ENCODE results near the gene RDH13. TPM values are rescaled to one million over a fixed set of nuclear protein-coding genes. Genes with fewer than 3 reads are reported as not detected.
A peak's percentile ranks its signal among the peaks of the same experiment; 100 is the strongest.

The RDH13 gene
- total RNA-seq, 2 donors from 2014 or later, result 11.5 to 13.8 TPM

GRCh38 chr19:55097864-55098715 is 35.1 kb upstream of the RDH13 start:
- peaks cover 5 to 10% of the 10 kb centered on the region in 2 donors for H3K36me3 Mint-ChIP-seq (ENCODE audit: insufficient read depth in 2 of 2)
- H3K9me3 Mint-ChIP-seq, result no peaks in the 10 kb centered on the region
- H3K27ac Mint-ChIP-seq, result no peak overlapping the region
- H3K4me3 Mint-ChIP-seq, result no peak overlapping the region
- H3K4me1 Mint-ChIP-seq (ENCODE audit: low read depth), result no peaks in the 10 kb centered on the region
- H3K27me3 Mint-ChIP-seq (ENCODE audit: low read depth), result no peaks in the 10 kb centered on the region
- DNase-seq (no peak), ATAC-seq (replicated peaks in 1 of 2) (no peak)

GRCh38 chr19:55096061-55096701 is 33.2 kb upstream of the RDH13 start:
- Mint-ChIP-seq H3K4me1 (ENCODE audit: low read depth) (no peaks in the 10 kb centered on the region), H3K9me3 (no peaks in the 10 kb centered on the region), H3K27ac (no peak overlapping the region), H3K36me3 (ENCODE audit: insufficient read depth in 2 of 2) (peaks cover 1% of the 10 kb centered on the region in 2 donors), H3K27me3 (ENCODE audit: low read depth) (no peaks in the 10 kb centered on the region), H3K4me3 (no peak overlapping the region)
- ATAC-seq (replicated peaks in 1 of 2) (no peak), DNase-seq (no peak)

GRCh38 chr19:55095260-55096060 is 32.5 kb upstream of the RDH13 start:
- Mint-ChIP-seq H3K4me3 (no peak overlapping the region), H3K27ac (no peak overlapping the region), H3K9me3 (no peaks in the 10 kb centered on the region), H3K27me3 (ENCODE audit: low read depth) (no peaks in the 10 kb centered on the region), H3K4me1 (ENCODE audit: low read depth) (no peaks in the 10 kb centered on the region), H3K36me3 (ENCODE audit: insufficient read depth in 2 of 2) (peaks cover 1% of the 10 kb centered on the region in 2 donors)
- DNase-seq (no peak), ATAC-seq (replicated peaks in 1 of 2) (no peak)

GRCh38 chr19:55094456-55095259 is 31.7 kb upstream of the RDH13 start:
- H3K27me3 Mint-ChIP-seq (ENCODE audit: low read depth), result no peaks in the 10 kb centered on the region
- H3K4me3 Mint-ChIP-seq, result no peak overlapping the region
- DNase-seq, result no peak
- H3K36me3 Mint-ChIP-seq (ENCODE audit: insufficient read depth in 2 of 2), result peaks cover 0 to 1% of the 10 kb centered on the region in 2 donors
- H3K4me1 Mint-ChIP-seq (ENCODE audit: low read depth), result no peaks in the 10 kb centered on the region
- ATAC-seq (replicated peaks in 1 of 2), result no peak
- H3K27ac Mint-ChIP-seq, result no peak overlapping the region
- H3K9me3 Mint-ChIP-seq, result no peaks in the 10 kb centered on the region

- H3K27me3 Mint-ChIP-seq (ENCODE audit: low read depth), result peaks cover 14% of the 10 kb centered on the region
- no peak overlapping the region for H3K4me3 Mint-ChIP-seq
- no peak for DNase-seq
- H3K9me3 Mint-ChIP-seq, result no peaks in the 10 kb centered on the region
- peaks cover 4 to 5% of the 10 kb centered on the region in 2 donors for H3K36me3 Mint-ChIP-seq (ENCODE audit: insufficient read depth in 2 of 2)
- no peak overlapping the region for H3K27ac Mint-ChIP-seq
- no peak for ATAC-seq (replicated peaks in 1 of 2)
- peaks cover 13% of the 10 kb centered on the region for H3K4me1 Mint-ChIP-seq (ENCODE audit: low read depth)
Observed at GRCh38 chr19:55092423-55093318, 29.7 kb upstream of the RDH13 start.

- Mint-ChIP-seq H3K36me3 (ENCODE audit: insufficient read depth in 2 of 2) (peaks cover 4 to 5% of the 10 kb centered on the region in 2 donors), H3K4me3 (no peak overlapping the region), H3K4me1 (ENCODE audit: low read depth) (peaks cover 20% of the 10 kb centered on the region), H3K27ac (no peak overlapping the region), H3K27me3 (ENCODE audit: low read depth) (peaks cover 20% of the 10 kb centered on the region), H3K9me3 (no peaks in the 10 kb centered on the region)
- no peak for ATAC-seq (replicated peaks in 1 of 2)
- no peak for DNase-seq
Observed at GRCh38 chr19:55091955-55092354, 29.0 kb upstream of the RDH13 start.

GRCh38 chr19:55091126-55091910 is 28.4 kb upstream of the RDH13 start:
- Mint-ChIP-seq H3K9me3 (no peaks in the 10 kb centered on the region), H3K36me3 (ENCODE audit: insufficient read depth in 2 of 2) (peaks cover 4 to 5% of the 10 kb centered on the region in 2 donors), H3K4me1 (ENCODE audit: low read depth) (peaks cover 22% of the 10 kb centered on the region), H3K27ac (no peak overlapping the region), H3K4me3 (no peak overlapping the region), H3K27me3 (ENCODE audit: low read depth) (peaks cover 20% of the 10 kb centered on the region)
- DNase-seq, result no peak
- no peak for ATAC-seq (replicated peaks in 1 of 2)

GRCh38 chr19:55090564-55090963 is 27.6 kb upstream of the RDH13 start:
- Mint-ChIP-seq H3K36me3 (ENCODE audit: insufficient read depth in 2 of 2) (peaks cover 4 to 5% of the 10 kb centered on the region in 2 donors), H3K4me1 (ENCODE audit: low read depth) (peaks cover 22% of the 10 kb centered on the region), H3K9me3 (no peaks in the 10 kb centered on the region), H3K27me3 (ENCODE audit: low read depth) (peaks cover 26% of the 10 kb centered on the region), H3K4me3 (no peak overlapping the region), H3K27ac (no peak overlapping the region)
- no peak for DNase-seq
- no peak for ATAC-seq (replicated peaks in 1 of 2)

- no peak for ATAC-seq (replicated peaks in 1 of 2)
- no peaks in the 10 kb centered on the region for H3K9me3 Mint-ChIP-seq
- no peak overlapping the region for H3K27ac Mint-ChIP-seq
- H3K36me3 Mint-ChIP-seq (ENCODE audit: insufficient read depth in 2 of 2), result peaks cover 4% of the 10 kb centered on the region in 2 donors
- peaks cover 36% of the 10 kb centered on the region for H3K27me3 Mint-ChIP-seq (ENCODE audit: low read depth)
- H3K4me1 Mint-ChIP-seq (ENCODE audit: low read depth), result peaks cover 22% of the 10 kb centered on the region
- DNase-seq, result no peak
- H3K4me3 Mint-ChIP-seq, result no peak overlapping the region
Observed at GRCh38 chr19:55089342-55089944, 26.5 kb upstream of the RDH13 start.

GRCh38 chr19:55088543-55089341 is 25.8 kb upstream of the RDH13 start:
- H3K9me3 Mint-ChIP-seq, result no peaks in the 10 kb centered on the region
- H3K36me3 Mint-ChIP-seq (ENCODE audit: insufficient read depth in 2 of 2), result peaks cover 4% of the 10 kb centered on the region in 2 donors
- H3K27me3 Mint-ChIP-seq (ENCODE audit: low read depth), result peaks cover 43% of the 10 kb centered on the region
- peak; percentile 38 to 43 for ATAC-seq (replicated peaks in 1 of 2)
- no peak overlapping the region for H3K27ac Mint-ChIP-seq
- peak overlapping the region; percentile 65 to 66 for H3K4me3 Mint-ChIP-seq
- peaks cover 22% of the 10 kb centered on the region for H3K4me1 Mint-ChIP-seq (ENCODE audit: low read depth)
- peak; percentile 85 to 86 for DNase-seq
